Nephron (organoid): ENCODE measurements around the gene PLA2G4C.
"Not testable (repeated sequence)": the region's sequence is repeated elsewhere in the genome, so short reads cannot be mapped to it uniquely, and the experiment has no call there.

Experiments
- H3K27ac Mint-ChIP-seq, 3 experiments: 2 replicates each; pipeline ENCODE4 v1.8.0; 2020; ENCODE audit warnings: mixed read lengths in 3 of 3, mild to moderate bottlenecking in 2 of 3, moderate library complexity in 1 of 3
- H3K27me3 Mint-ChIP-seq: 2 replicates; pipeline ENCODE4 v1.8.0; 2021; ENCODE audit warnings: low read depth, mild to moderate bottlenecking, moderate library complexity, mixed read lengths
- H3K36me3 Mint-ChIP-seq: 2 replicates; pipeline ENCODE4 v1.8.0; 2020; ENCODE audit warnings: low read depth, mixed read lengths
- H3K4me1 Mint-ChIP-seq: 2 replicates; pipeline ENCODE4 v1.8.0; 2020; ENCODE audit warnings: mixed read lengths
- H3K4me3 Mint-ChIP-seq, 3 experiments: 2 replicates each; pipeline ENCODE4 v1.8.0; 2020; ENCODE audit warnings: mild to moderate bottlenecking in 3 of 3, mixed read lengths in 3 of 3, moderate library complexity in 2 of 3
- H3K9me3 Mint-ChIP-seq: 2 replicates; pipeline ENCODE4 v1.8.0; 2020; ENCODE audit warnings: mixed read lengths
- TF ChIP-seq, protein P1 (sequence below), 3 experiments: fragments of 200-600 bp; sonication (generic); IDR thresholded peaks; one replicate each; pipeline ENCODE4 v1.5.0; 2021; ENCODE audit warnings: antibody characterized with exemption in 3 of 3; ENCODE audit not compliant: unreplicated experiment in 3 of 3

The PLA2G4C gene

DNA sequence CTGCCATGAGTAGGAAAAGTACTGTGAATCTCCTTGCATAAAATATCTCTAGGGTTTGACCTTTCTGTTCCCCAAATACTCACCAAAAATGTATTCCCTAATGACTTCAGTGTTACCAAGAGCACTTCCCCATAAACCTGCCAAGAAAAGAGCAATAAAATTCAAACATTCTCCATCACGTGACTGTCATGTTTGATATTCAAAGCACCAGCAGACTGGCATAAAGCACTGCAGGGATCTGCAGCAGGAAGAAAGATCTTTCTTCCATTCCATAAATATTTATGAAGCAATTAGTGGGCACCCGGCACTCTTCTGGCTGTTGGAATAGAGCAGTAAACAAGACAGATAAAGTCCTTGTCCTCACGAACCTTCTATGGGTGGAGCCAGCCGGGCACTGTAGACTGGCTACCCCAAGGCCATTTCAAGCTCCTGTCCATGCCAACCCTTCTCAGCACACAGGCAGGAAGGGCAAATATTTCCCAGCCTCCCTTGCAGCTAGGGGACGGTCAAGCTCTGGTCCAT, 20.3 kb downstream of the PLA2G4C start:
- Mint-ChIP-seq H3K27ac (no peak overlapping the region), H3K4me3 (no peak overlapping the region), H3K9me3 (peaks cover 34% of the 10 kb centered on the region), H3K36me3 (no peaks in the 10 kb centered on the region), H3K4me1 (no peaks in the 10 kb centered on the region), H3K27me3 (peaks cover 14% of the 10 kb centered on the region)
- TF ChIP-seq, protein P1, sequence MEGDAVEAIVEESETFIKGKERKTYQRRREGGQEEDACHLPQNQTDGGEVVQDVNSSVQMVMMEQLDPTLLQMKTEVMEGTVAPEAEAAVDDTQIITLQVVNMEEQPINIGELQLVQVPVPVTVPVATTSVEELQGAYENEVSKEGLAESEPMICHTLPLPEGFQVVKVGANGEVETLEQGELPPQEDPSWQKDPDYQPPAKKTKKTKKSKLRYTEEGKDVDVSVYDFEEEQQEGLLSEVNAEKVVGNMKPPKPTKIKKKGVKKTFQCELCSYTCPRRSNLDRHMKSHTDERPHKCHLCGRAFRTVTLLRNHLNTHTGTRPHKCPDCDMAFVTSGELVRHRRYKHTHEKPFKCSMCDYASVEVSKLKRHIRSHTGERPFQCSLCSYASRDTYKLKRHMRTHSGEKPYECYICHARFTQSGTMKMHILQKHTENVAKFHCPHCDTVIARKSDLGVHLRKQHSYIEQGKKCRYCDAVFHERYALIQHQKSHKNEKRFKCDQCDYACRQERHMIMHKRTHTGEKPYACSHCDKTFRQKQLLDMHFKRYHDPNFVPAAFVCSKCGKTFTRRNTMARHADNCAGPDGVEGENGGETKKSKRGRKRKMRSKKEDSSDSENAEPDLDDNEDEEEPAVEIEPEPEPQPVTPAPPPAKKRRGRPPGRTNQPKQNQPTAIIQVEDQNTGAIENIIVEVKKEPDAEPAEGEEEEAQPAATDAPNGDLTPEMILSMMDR (IDR thresholded peaks at IDR 0.05; ENCODE audit: unreplicated experiment in 3 of 3), result no peak

DNA sequence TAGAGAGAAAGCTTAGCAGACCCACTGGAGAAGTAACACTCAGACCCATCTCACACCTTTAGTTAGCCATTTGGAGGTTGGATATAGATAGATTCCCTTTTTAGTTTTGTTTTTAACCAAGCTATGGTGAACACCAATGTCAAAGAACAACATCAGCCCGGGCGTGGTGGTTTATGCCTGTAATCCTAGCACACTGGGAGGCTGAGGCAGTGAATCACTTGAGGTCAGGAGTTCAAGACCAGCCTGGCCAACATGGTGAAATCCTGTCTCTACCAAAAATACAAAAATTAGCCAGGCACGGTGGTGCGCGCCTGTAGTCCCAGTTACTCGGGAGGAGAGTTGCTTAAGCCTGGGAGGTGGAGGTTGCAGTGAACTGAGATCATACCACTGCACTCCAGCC, 21.6 kb downstream of the PLA2G4C start:
- H3K4me3 Mint-ChIP-seq, H3K27ac Mint-ChIP-seq, H3K36me3 Mint-ChIP-seq, H3K4me1 Mint-ChIP-seq: not testable (repeated sequence)
- H3K27me3 Mint-ChIP-seq, result peaks cover 11% of the 10 kb centered on the region
- peaks cover 22% of the 10 kb centered on the region for H3K9me3 Mint-ChIP-seq

DNA sequence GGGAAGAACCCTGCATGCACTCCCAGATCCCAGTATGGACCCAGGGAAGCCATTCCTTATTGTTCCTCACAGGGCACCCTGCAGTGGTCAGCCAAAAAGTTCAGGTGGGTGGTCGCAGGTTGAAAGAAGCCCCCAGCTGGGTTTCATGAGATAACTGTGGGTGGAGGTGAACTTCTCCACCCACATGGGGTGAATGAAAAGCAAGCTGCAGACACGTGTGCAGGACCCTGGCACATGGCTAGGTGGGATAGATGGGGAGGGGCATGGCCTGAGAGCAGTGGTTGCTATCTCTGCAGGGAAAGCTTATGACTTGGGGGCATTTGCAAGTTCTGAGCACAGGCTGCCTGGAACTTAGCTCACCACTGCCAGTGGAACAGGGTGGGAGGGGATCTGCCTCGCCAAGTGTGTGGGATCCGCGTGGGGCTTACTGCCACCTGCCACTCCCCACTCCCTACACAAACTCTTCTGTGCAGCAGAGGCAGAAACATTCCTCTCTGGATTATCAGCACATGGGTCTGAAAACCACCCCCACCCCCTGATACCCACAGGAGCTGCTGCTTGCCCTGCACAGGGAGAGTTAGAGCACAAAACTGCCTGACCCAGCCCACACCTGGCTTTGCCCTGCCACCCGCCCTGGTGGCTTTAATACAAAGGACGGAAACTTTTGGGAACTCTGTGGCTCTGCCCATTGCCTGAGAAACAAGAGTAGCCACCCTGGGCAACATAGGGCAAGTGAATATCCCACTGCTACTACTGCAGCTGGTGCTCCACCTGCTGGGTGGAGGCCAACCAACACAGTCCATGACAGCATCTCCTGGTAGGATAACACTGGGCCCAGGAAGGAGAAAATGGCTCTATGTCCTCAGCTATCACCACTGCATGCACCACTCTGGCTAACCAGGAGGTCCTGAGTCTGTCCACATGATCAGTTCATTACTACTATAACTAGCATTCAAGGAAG, 24.4 kb downstream of the PLA2G4C start:
- Mint-ChIP-seq H3K9me3 (peaks cover 11% of the 10 kb centered on the region), H3K4me3 (no peak overlapping the region), H3K4me1 (no peaks in the 10 kb centered on the region), H3K27ac (no peak overlapping the region), H3K36me3 (no peaks in the 10 kb centered on the region), H3K27me3 (peaks cover 6% of the 10 kb centered on the region)
- TF ChIP-seq, protein P1 (IDR thresholded peaks at IDR 0.05; ENCODE audit: unreplicated experiment in 3 of 3), result no peak

DNA sequence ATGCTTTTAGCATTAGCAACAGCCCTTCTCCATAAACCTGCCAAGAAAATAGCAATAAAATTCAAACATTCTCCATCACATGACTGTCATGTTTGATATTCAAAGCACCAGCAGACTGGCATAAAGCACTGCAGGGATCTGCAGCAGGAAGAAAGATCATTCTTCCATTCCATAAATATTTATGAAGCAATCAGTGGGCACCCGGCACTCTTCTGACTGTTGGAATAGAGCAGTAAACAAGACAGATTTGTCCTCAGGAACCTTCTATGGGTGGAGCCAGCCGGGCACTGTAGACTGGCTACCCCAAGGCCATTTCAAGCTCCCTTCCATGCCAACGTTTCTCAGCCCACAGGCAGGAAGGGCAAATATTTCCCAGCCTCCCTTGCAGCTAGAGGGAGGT, 25.5 kb downstream of the PLA2G4C start:
- Mint-ChIP-seq H3K4me1 (no peaks in the 10 kb centered on the region), H3K27me3 (peaks cover 6% of the 10 kb centered on the region), H3K27ac (no peak overlapping the region), H3K9me3 (peaks cover 10% of the 10 kb centered on the region), H3K36me3 (no peaks in the 10 kb centered on the region), H3K4me3 (no peak overlapping the region)
- TF ChIP-seq, protein P1 (IDR thresholded peaks at IDR 0.05; ENCODE audit: unreplicated experiment in 3 of 3), result no peak

DNA sequence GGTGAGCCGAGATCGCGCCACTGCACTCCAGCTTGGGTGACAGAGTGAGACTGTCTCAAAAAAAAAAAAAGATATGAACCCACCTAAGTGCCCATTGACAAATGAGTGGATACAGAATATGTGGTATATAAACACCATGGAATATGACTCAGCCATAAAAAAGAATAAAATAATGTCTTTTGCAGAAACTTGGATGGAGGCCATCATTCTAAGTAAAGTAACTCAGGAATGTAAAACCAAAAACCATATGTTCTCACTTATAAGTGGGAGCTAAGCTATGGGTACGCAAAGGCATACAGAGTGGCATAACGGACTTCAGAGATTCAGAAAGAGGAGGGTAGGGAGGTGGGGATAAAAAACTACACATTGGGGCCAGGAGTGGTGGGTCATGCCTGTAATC, 29.5 kb downstream of the PLA2G4C start:
- Mint-ChIP-seq H3K36me3 (no peaks in the 10 kb centered on the region), H3K27ac (no peak overlapping the region), H3K4me3 (no peak overlapping the region), H3K4me1 (no peaks in the 10 kb centered on the region), H3K27me3 (no peaks in the 10 kb centered on the region), H3K9me3 (peaks cover 8% of the 10 kb centered on the region)
- TF ChIP-seq, protein P1 (IDR thresholded peaks at IDR 0.05; ENCODE audit: unreplicated experiment in 3 of 3), result no peak

DNA sequence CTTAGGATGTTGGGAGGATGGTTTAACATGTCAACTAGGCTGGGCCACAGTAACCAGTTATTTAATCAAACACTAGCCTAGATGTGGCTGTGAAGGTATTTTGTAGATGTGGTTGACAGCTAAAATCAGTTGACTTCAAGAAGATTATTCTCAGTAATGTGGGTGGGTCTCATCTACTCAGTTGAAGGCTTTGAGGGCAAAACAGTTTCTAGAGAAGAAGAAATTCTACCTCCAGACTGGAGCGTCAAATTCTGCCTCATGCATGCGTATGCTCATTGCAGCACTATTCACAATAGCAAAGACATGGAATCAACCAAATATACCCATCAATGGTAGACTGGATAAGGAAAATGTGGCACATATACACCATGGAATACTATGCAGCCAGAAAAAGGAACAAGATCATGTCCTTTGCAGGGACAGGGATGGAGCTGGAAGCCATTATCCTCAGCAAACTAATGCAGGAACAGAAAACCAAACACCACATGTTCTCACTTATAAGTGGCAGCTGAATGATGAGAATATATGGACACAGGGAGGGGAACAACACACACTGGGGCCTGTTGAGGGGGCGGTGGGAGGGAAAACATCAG, 40.3 kb downstream of the PLA2G4C start:
- not testable (repeated sequence) for H3K36me3 Mint-ChIP-seq, H3K9me3 Mint-ChIP-seq, H3K4me1 Mint-ChIP-seq, H3K4me3 Mint-ChIP-seq, H3K27me3 Mint-ChIP-seq, H3K27ac Mint-ChIP-seq
